ENCODE results near the gene FCHSD2. TPM values are rescaled to one million over a fixed set of nuclear protein-coding genes. Genes with fewer than 3 reads are reported as not detected.

FCHSD2 gene
- total and polyA plus RNA-seq, 2 donors (not counting 3 experiments of a cell fraction or from before 2014, with no cell fraction given): 20.8 to 56.9 TPM

- DNase-seq (ENCODE audit: low read depth, low spot score) (no peak), FAIRE-seq (no peak)
- Histone ChIP-seq H3K4me2 (ENCODE audit: insufficient read depth, low read length) (no peak overlapping the region), H3K79me2 (ENCODE audit: control insufficient read depth, insufficient read depth, low read length) (peaks cover 3% of the 10 kb centered on the region), H3K9ac (replicated peaks; ENCODE audit: extremely low read depth, insufficient read depth, low read length) (no peak overlapping the region), H4K20me1 (replicated peaks; ENCODE audit: control insufficient read depth, extremely low read depth, insufficient read depth, low read length) (no peaks in the 10 kb centered on the region), H3K36me3 (ENCODE audit: control insufficient read depth in 2 of 2, extremely low read depth in 1 of 2, insufficient read depth in 2 of 2, low read length in 2 of 2) (no peaks in the 10 kb centered on the region), H3K4me3 (replicated peaks in 1 of 3; ENCODE audit: insufficient read depth in 1 of 3, low read depth in 1 of 3, low read length in 3 of 3) (no peak overlapping the region), H3K27me3 (ENCODE audit: control insufficient read depth in 2 of 2, insufficient read depth in 2 of 2, low read length in 2 of 2) (no peaks in the 10 kb centered on the region), H3K4me1 (ENCODE audit: control insufficient read depth, extremely low read depth, insufficient read depth, low read length) (peaks cover 4% of the 10 kb centered on the region), H3K9me3 (replicated peaks; ENCODE audit: control insufficient read depth, insufficient read depth, low read length) (no peaks in the 10 kb centered on the region), H3K9me1 (replicated peaks; ENCODE audit: control insufficient read depth, extremely low read depth, insufficient read depth, low read length) (no peaks in the 10 kb centered on the region), H3K27ac (ENCODE audit: insufficient read depth, low read depth, low read length) (no peak overlapping the region), H2AFZ (ENCODE audit: low read depth, low read length) (no peak overlapping the region)
- ChIA-PET POLR2A (no interaction called here), CTCF (interaction anchor here (0.9 to 3.9 kb wide), 8 partner anchors 35 to 260 kb away, joined by 3 to 90 read pairs (median 6); partner anchors contain the start of gene FCHSD2)
- dilution Hi-C loops (cut with MboI; ENCODE audit: extremely low pct_ligation_motif_present, low sequenced_read_pairs): no loop called here
- no TSS peak for BruUV-seq (replicated peaks)
- TF ChIP-seq MYC (IDR thresholded peaks at IDR 0.05; ENCODE audit: low read depth, low read length): no peak
- no peak for TF ChIP-seq MAX (IDR thresholded peaks at IDR 0.05; ENCODE audit: insufficient read depth, insufficient read length)
- no peak for TF ChIP-seq EZH2 (IDR thresholded peaks at IDR 0.05; ENCODE audit: borderline replicate concordance, low read depth, low read length, severe bottlenecking)
- TF ChIP-seq GATA2 (IDR thresholded peaks at IDR 0.05; ENCODE audit: insufficient read depth, insufficient read length, low read depth, low read length): no peak
- no peak for TF ChIP-seq FOS (IDR thresholded peaks at IDR 0.05; ENCODE audit: borderline replicate concordance, insufficient read depth, low read length)
- no peak for TF ChIP-seq JUN (IDR thresholded peaks at IDR 0.05; ENCODE audit: borderline replicate concordance, insufficient read depth, insufficient read length, low read depth)
- TF ChIP-seq CTCF (IDR thresholded peaks at IDR 0.05; ENCODE audit: extremely low read depth in 1 of 2, insufficient read depth in 1 of 2, low read depth in 1 of 2, low read length in 2 of 2): no peak
- TF ChIP-seq POLR2A (IDR thresholded peaks at IDR 0.05; ENCODE audit: low read depth, low read length): no peak
- no peak for TF ChIP-seq POLR2AphosphoS5 (IDR thresholded peaks at IDR 0.05; ENCODE audit: insufficient read depth, low read depth, low read length)
- intact Hi-C loops (cut with micrococcal nuclease): no loop called here
Observed at GRCh38 chr11:72925656-72926055, 216.5 kb downstream of the FCHSD2 start.

Data from endothelial cell of umbilical vein (primary cell).